Activated CD4-positive, alpha-beta memory T cell treated with anti-CD3 and anti-CD28 coated beads, Interleukin-2, amount 10 ng/mL, durations not matched to agents 7 days and 5 days (primary cell): ENCODE measurements around the gene BTN1A1. TPM values are rescaled to one million over a fixed set of nuclear protein-coding genes. Genes with fewer than 3 reads are reported as not detected.
"Not testable (repeated sequence)": the region's sequence is repeated elsewhere in the genome, so short reads cannot be mapped to it uniquely, and the experiment has no call there.

Experiments used
- CTCF ChIA-PET: fragments of 350-600 bp; sonication (Branson Sonifier 250); formaldehyde crosslinking; loops from one replicate; lab custom pipeline; 2021; ENCODE audit warnings: antibody characterized with exemption, inconsistent platforms; lab: Charles Lee
- POLR2A ChIA-PET: fragments of 350-600 bp; sonication (Branson Sonifier 250); formaldehyde crosslinking; loops from one replicate; lab custom pipeline; 2021; ENCODE audit warnings: antibody characterized with exemption; lab: Charles Lee
- DNase-seq: peaks from one replicate; pipeline ENCODE4 v3.0.0-alpha.2; 2020
- H3K27ac Mint-ChIP-seq: one replicate; pipeline ENCODE4 v1.8.0; 2021; ENCODE audit warnings: mild to moderate bottlenecking, mixed read lengths
- H3K27me3 Mint-ChIP-seq: one replicate; pipeline ENCODE4 v1.8.0; 2021; ENCODE audit warnings: mixed read lengths
- H3K36me3 Mint-ChIP-seq: one replicate; pipeline ENCODE4 v1.8.0; 2021; ENCODE audit warnings: low read depth, mixed read lengths
- H3K4me1 Mint-ChIP-seq: one replicate; pipeline ENCODE4 v1.8.0; 2021; ENCODE audit warnings: mixed read lengths
- H3K4me3 Mint-ChIP-seq: one replicate; pipeline ENCODE4 v1.8.0; 2021; ENCODE audit warnings: mild to moderate bottlenecking, mixed read lengths
- H3K9me3 Mint-ChIP-seq: one replicate; pipeline ENCODE4 v1.8.0; 2021; ENCODE audit warnings: mixed read lengths
- total RNA-seq, 2 experiments: library from RNA; stranded (reverse); gene quantifications; one replicate each; pipeline ENCODE4 v1.2.3, GENCODE V29; 2021

Gene BTN1A1, protein sequence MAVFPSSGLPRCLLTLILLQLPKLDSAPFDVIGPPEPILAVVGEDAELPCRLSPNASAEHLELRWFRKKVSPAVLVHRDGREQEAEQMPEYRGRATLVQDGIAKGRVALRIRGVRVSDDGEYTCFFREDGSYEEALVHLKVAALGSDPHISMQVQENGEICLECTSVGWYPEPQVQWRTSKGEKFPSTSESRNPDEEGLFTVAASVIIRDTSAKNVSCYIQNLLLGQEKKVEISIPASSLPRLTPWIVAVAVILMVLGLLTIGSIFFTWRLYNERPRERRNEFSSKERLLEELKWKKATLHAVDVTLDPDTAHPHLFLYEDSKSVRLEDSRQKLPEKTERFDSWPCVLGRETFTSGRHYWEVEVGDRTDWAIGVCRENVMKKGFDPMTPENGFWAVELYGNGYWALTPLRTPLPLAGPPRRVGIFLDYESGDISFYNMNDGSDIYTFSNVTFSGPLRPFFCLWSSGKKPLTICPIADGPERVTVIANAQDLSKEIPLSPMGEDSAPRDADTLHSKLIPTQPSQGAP
- not detected for total RNA-seq

GRCh38 chr6:26500102-26500501 lies at the start of gene BTN1A1:
BTN1A1 (plus strand) TSS chr6:26500303; CDS start chr6:26501287, 984 bp downstream.
- H3K4me3 Mint-ChIP-seq, result no peak within 1 kb of the TSS
- ChIA-PET POLR2A (no interaction called here), CTCF (no interaction called here)
- H3K9me3 Mint-ChIP-seq, result no peaks in the 10 kb centered on the region
- H3K36me3 Mint-ChIP-seq, result peaks cover 2% of the 10 kb centered on the region
- H3K27ac Mint-ChIP-seq, result no peak within 1 kb of the TSS
- no peak for DNase-seq
- H3K27me3 Mint-ChIP-seq, result peaks cover 42% of the 10 kb centered on the region
- H3K4me1 Mint-ChIP-seq, result peaks cover 21% of the 10 kb centered on the region

DNA sequence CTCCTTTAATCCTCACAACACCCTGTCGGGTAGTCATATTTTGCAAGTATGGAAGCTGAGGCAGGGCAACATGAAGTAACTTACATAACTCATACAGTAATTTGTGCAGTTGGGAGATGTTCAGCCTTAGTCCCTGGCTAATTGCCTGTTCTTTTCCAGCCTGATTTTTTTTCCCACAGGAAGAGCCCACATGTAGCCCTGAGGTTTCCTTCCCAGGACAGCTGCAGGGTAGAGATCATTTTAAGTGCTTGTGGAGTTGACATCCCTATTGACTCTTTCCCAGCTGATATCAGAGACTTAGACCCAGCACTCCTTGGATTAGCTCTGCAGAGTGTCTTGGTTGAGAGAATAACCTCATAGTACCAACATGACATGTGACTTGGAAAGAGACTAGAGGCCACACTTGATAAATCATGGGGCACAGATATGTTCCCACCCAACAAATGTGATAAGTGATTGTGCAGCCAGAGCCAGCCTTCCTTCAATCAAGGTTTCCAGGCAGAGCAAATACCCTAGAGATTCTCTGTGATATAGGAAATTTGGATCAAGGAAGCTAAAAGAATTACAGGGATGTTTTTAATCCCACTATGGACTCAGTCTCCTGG lies 47.4 kb upstream of the BTN1A1 start:
- Mint-ChIP-seq H3K27ac (no peak overlapping the region), H3K4me1 (peaks cover 16% of the 10 kb centered on the region), H3K27me3 (no peaks in the 10 kb centered on the region), H3K36me3 (peaks cover 51% of the 10 kb centered on the region), H3K9me3 (no peaks in the 10 kb centered on the region), H3K4me3 (no peak overlapping the region)
- DNase-seq, result no peak
- ChIA-PET POLR2A (no interaction called here), CTCF (no interaction called here)

DNA sequence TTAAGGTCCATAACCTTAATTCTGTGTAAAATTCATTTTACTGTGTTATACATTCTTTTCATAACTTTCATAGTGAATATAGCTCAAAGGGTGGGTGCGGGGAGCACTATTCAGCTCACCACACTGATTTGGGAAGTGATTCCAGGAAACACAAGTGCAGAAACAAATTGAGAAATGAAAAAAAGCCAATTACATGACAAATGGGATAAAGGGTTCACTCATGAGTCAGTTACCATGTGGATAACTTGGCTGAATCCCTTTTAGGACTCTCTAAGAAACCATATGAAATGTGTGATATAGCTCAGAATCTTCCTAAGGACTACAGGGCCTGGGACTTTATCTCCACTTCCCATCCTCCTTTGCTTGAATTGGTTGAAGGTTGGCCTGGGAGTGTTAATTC lies 45.5 kb upstream of the BTN1A1 start:
- H3K4me1 Mint-ChIP-seq, result peaks cover 27% of the 10 kb centered on the region
- no peak overlapping the region for H3K27ac Mint-ChIP-seq
- H3K27me3 Mint-ChIP-seq, result no peaks in the 10 kb centered on the region
- POLR2A ChIA-PET, result interaction anchor here (0.8 to 1.3 kb wide), 2 partner anchors 15 to 113 kb away, joined by 3 to 5 read pairs; no protein-coding TSS in a partner anchor
- CTCF ChIA-PET, result no interaction called here
- no peaks in the 10 kb centered on the region for H3K9me3 Mint-ChIP-seq
- H3K36me3 Mint-ChIP-seq, result peaks cover 49% of the 10 kb centered on the region
- no peak for DNase-seq
- no peak overlapping the region for H3K4me3 Mint-ChIP-seq

DNA sequence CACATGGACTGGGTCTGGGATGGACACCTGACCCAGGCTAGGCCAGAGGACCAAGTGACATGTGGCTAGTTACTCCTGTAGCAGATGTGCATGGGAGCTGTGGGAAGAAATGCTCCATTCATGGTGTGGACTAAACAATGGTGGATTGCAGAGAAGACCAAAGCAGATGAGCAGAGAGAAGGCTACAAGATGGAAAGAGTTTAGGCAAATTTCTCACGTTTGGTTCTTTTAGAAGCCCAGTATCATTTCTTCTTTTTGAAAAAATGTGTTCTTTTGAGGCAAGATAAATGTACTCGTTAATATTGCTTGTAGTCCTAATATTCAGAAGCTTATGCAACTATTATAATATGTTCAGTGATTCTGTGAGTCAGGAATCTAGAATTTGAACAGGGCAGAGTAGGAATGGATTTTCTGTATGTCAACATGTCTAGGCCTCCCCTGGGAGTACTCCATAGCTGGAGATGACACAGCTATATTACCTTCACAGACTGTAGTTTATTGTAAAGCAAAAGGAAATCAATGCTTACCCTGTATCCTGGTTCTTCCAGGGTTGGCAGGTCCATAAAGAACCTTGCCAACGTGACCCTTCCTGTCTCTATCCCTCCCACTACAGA lies 44.6 kb upstream of the BTN1A1 start:
- CTCF ChIA-PET, result no interaction called here
- DNase-seq, result no peak
- no peak overlapping the region for H3K4me3 Mint-ChIP-seq
- H3K27ac Mint-ChIP-seq, result no peak overlapping the region
- peaks cover 49% of the 10 kb centered on the region for H3K36me3 Mint-ChIP-seq
- H3K27me3 Mint-ChIP-seq, result no peaks in the 10 kb centered on the region
- H3K4me1 Mint-ChIP-seq, result peaks cover 35% of the 10 kb centered on the region
- POLR2A ChIA-PET, result interaction anchor here (0.8 to 1.6 kb wide), 3 partner anchors 10 to 18 kb away, joined by 3 to 7 read pairs (median 6); no protein-coding TSS in a partner anchor
- no peaks in the 10 kb centered on the region for H3K9me3 Mint-ChIP-seq

DNA sequence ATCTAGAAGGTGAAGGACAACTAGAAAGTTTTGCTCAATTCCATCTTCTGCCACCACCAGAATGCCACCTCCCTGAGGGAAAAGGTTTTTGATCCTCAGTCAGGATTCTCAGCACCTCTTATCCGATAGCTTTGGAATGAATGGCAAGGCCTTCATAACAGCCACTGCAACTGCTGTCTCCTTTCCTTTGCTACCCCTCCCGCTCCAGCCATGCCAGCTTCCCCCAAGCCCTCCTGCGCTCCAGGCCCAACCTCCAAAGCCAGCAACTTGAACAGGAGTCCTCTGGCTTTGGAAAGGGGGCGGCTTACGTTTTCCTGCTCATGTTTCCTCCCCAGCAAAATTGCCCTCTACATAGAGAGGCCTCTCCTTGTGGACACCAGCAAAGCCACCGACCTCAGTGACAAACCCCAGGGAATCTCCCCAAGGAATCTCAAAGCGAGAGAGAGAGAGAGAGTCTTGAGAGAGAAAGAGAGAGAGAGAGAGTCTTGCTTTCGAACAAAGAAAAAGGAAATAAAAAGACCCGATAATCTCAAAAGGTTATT lies 42.8 kb upstream of the BTN1A1 start:
- ChIA-PET CTCF (no interaction called here), POLR2A (interaction anchor here (1.7 kb wide), 1 partner anchor 16 kb away, joined by 6 read pairs; no protein-coding TSS in a partner anchor)
- H3K27me3 Mint-ChIP-seq, result no peaks in the 10 kb centered on the region
- DNase-seq, result peak; percentile 24
- H3K9me3 Mint-ChIP-seq, result no peaks in the 10 kb centered on the region
- H3K4me1 Mint-ChIP-seq, result peaks cover 50% of the 10 kb centered on the region
- H3K27ac Mint-ChIP-seq, result peak overlapping the region; percentile 93
- H3K4me3 Mint-ChIP-seq, result peak overlapping the region; percentile 99
- peaks cover 48% of the 10 kb centered on the region for H3K36me3 Mint-ChIP-seq

GRCh38 chr6:26457806-26458688 lies 42.1 kb upstream of the BTN1A1 start, which contains the start of gene BTN2A1:
BTN2A1 (plus strand) TSS chr6:26457955; CDS start chr6:26458637, 682 bp downstream.
- H3K4me1 Mint-ChIP-seq, result peaks cover 57% of the 10 kb centered on the region
- ChIA-PET CTCF (no interaction called here), POLR2A (interaction anchor here (1.7 kb wide), 1 partner anchor 16 kb away, joined by 6 read pairs; no protein-coding TSS in a partner anchor)
- H3K9me3 Mint-ChIP-seq, result no peaks in the 10 kb centered on the region
- peaks cover 55% of the 10 kb centered on the region for H3K36me3 Mint-ChIP-seq
- peak; percentile 75 for DNase-seq
- no peaks in the 10 kb centered on the region for H3K27me3 Mint-ChIP-seq
- peak within 1 kb of the TSS; percentile 99 for H3K4me3 Mint-ChIP-seq
- peak within 1 kb of the TSS; percentile 93 for H3K27ac Mint-ChIP-seq

- Mint-ChIP-seq H3K36me3 (peaks cover 64% of the 10 kb centered on the region), H3K27ac (peak overlapping the region; percentile 2), H3K9me3 (no peaks in the 10 kb centered on the region), H3K4me3 (peak overlapping the region; percentile 65), H3K4me1 (peaks cover 65% of the 10 kb centered on the region), H3K27me3 (no peaks in the 10 kb centered on the region)
- CTCF ChIA-PET, result no interaction called here
- POLR2A ChIA-PET, result no interaction called here
- DNase-seq, result no peak
Observed at GRCh38 chr6:26459023-26459810, 40.9 kb upstream of the BTN1A1 start.

GRCh38 chr6:26461353-26461752 lies 38.8 kb upstream of the BTN1A1 start:
- CTCF ChIA-PET, result interaction anchor here (1.1 to 1.6 kb wide), 2 partner anchors 108 to 120 kb away, joined by 3 read pairs; no protein-coding TSS in a partner anchor
- H3K36me3 Mint-ChIP-seq, result peaks cover 81% of the 10 kb centered on the region
- H3K4me3 Mint-ChIP-seq, DNase-seq, H3K9me3 Mint-ChIP-seq, H3K27me3 Mint-ChIP-seq: not testable (repeated sequence)
- peak overlapping the region; percentile 22 for H3K27ac Mint-ChIP-seq
- POLR2A ChIA-PET, result interaction anchor here (1.9 kb wide), 1 partner anchor 13 kb away, joined by 5 read pairs; no protein-coding TSS in a partner anchor
- peaks cover 71% of the 10 kb centered on the region for H3K4me1 Mint-ChIP-seq

- Mint-ChIP-seq H3K27me3 (no peaks in the 10 kb centered on the region), H3K4me1 (peaks cover 50% of the 10 kb centered on the region), H3K36me3 (peaks cover 96% of the 10 kb centered on the region), H3K9me3 (no peaks in the 10 kb centered on the region), H3K4me3 (no peak overlapping the region), H3K27ac (no peak overlapping the region)
- POLR2A ChIA-PET, result interaction anchor here (1.1 kb wide), 1 partner anchor 9 kb away, joined by 3 read pairs; no protein-coding TSS in a partner anchor
- DNase-seq, result no peak
- CTCF ChIA-PET, result interaction anchor here (0.6 to 1.0 kb wide), 3 partner anchors 10 to 680 kb away, joined by 3 read pairs; partner anchors contain the start of gene HMGN4
Observed at GRCh38 chr6:26464014-26464413, 36.1 kb upstream of the BTN1A1 start.

GRCh38 chr6:26464416-26465131 lies 35.5 kb upstream of the BTN1A1 start:
- DNase-seq, result no peak
- Mint-ChIP-seq H3K27me3 (no peaks in the 10 kb centered on the region), H3K4me1 (peaks cover 45% of the 10 kb centered on the region), H3K9me3 (no peaks in the 10 kb centered on the region), H3K27ac (peak overlapping the region; percentile 0), H3K36me3 (peaks cover 95% of the 10 kb centered on the region), H3K4me3 (no peak overlapping the region)
- ChIA-PET POLR2A (interaction anchor here (0.9 to 1.1 kb wide), 3 partner anchors 8 to 25 kb away, joined by 3 read pairs; no protein-coding TSS in a partner anchor), CTCF (interaction anchor here (0.6 to 1.0 kb wide), 3 partner anchors 10 to 679 kb away, joined by 3 read pairs; partner anchors contain the start of gene HMGN4)
